HG02981 (cell line): ENCODE results near the gene ZKSCAN4.

ENCODE experiments used
- ATAC-seq: cut with Tn5 transposase; IDR thresholded peaks from one replicate; pipeline ENCODE4 v1.9.1; 2021; ENCODE audit warnings: mild to moderate bottlenecking, moderate library complexity; ENCODE audit not compliant: unreplicated experiment

ZKSCAN4 gene

GRCh38 chr6:28252009-28252975 lies at the start of gene ZKSCAN4:
Gene ZKSCAN4 (minus strand): TSS chr6:28252269. CDS start chr6:28251980, 289 bp downstream.
- ATAC-seq, result peak; percentile 75

DNA sequence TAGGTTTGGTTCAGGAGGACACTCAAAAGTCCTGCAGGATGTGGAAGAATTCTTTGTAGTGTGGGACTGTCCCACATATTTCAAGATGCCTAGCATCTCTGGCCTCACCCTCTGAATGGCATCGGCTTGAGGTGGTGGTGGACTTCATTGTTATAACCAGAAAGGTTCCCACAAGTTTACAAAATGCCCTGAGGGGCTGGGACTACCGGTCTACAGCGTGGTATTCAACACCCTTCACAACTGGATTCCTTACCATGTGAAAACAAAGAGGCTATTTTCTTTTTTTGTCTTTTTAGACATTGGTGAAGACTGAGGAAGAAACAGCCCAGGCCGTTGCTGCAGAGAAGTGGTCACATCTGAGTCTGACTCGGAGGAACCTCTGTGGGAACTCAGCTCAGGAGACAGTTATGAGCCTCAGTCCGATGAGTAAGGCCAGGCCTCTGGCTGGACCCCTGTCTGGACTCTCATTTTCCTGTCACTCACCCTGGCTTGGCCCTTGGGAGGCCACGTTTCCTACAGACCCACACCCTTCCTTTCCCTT lies 44.5 kb upstream of the ZKSCAN4 start:
- no peak for ATAC-seq

- ATAC-seq, result no peak
These were observed 43.3 kb upstream of the ZKSCAN4 start for GRCh38 chr6:28295326-28295725.

- ATAC-seq, result no peak
These were observed 39.5 kb upstream of the ZKSCAN4 start for GRCh38 chr6:28291573-28291972.

GRCh38 chr6:28282926-28283325 lies 30.9 kb upstream of the ZKSCAN4 start:
- ATAC-seq, result no peak

GRCh38 chr6:28281288-28282064 lies 29.4 kb upstream of the ZKSCAN4 start, which contains the start of gene PGBD1:
Gene PGBD1 (plus strand): TSS chr6:28281572. CDS start chr6:28283814, 2,242 bp downstream.
- ATAC-seq, result peak; percentile 79

DNA sequence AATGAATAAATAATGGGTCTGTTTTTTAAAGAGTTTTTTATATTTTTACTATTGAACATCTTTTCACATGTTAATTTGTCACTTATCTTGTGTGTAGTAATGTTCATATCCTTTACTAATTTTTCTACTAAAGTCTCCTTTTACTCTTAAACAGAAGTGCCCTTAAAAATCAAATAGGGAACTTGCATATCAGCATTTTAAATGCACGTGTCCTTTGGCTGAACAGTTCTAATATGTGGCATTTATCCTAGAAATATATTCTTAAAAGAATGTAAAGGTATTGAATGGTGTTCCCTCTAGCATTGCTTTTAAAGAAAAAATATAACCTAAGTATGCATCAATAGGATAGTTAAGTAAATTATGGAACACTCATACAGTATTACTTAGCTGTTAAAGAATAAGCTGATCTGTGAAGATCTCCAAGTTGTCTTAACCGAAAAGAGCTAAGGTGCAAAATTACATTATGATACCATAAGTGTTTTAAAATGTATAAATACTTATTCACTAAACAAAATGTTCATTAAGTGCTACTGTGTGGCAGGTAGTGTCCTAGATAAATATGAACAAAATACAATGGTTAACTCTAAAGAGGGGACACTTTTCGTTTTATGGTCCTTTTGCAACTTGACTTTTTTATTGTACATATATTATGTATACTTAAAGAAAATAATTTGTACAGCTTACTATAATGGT lies 28.7 kb upstream of the ZKSCAN4 start:
- ATAC-seq, result no peak

DNA sequence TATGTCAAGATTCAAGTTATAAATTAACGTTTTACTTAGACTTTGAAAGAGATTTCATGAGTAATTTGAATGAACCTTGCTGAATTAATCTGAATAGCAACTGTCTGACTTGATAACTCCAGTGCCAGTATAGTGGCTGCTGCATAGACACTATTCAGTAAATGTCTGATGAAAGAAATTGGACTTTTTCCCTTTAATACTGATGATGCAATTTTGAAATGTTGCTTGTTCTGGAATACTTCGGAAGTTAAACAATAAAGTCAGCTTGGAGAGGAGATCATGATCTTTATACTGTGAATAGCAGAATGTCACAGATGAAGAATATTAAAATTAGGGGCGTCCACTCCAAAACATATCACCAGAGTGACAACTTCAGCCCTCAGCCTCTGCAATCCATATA lies 25.7 kb upstream of the ZKSCAN4 start:
- no peak for ATAC-seq

GRCh38 chr6:28274888-28275287 lies 22.8 kb upstream of the ZKSCAN4 start:
- no peak for ATAC-seq

DNA sequence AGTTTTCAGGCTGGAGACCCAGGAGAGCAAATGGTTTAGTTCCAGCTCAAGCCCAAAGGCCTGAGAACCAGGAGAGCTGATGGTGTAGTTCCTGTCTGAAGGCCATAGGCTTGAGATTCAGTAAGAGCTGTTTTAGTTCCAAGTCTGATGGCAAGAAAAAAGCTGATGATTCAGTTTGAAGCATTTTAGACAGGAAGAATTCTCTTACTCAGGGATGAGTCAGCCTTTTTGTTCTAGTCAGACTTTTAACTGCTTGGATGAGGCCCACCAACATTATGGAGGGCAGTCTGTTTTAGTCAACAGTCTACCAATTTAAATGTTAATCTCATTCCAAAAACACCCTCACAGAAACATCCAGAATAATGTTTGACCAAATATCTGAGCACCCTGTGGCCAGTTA lies 17.4 kb upstream of the ZKSCAN4 start:
- ATAC-seq, result no peak

DNA sequence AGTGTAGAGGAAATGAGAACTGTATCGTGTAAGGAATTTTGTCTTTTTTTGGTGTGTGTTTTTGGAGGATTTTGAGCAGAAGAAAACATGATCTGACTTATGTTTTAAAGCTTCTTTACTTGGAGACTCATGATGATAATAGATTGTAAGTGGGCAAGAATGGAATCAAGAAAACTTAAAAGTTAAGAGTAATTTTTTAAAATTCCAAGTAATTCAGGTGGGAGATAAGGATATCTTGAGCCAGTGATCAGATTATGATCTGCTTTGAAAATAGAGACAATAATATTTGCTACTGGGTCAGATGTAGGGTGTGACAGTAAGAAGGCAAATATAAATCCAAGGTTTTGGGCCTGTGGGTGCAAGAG lies 15.6 kb upstream of the ZKSCAN4 start:
- ATAC-seq, result no peak

DNA sequence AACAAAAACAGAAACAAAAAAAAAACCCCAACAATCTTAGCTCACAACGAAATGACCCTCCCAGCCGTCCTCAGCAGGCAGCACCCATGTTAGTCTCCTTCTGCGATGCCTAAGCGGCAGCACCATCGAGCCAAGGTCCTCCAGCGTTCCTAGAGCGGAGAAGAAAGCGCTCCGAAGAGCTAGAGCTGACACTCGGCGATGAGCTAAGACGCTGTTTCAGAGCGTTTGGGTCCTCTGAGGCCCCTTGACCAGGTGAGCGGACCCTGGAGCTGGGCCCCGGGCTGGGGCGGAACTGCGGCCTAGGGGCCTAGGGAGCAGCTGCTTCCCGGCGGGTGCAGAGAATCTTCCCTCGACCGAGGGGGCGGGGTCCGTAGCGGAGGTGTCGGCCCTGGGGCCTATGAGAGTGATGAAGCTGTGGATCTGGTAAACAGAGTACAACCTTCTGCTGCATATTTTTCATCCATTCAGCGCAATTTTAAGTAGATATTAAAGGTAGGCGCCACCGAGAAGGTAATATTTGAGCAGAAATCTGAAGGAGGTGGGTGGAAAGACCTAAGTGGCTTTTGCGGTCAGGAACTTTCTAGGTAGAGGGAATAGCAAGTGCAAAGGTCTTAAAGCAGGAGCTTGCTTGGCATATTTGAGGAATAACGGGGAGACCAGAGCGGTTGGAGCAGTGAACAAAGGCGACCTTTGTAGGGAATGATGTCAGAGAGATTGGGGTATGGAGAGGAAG lies 15.1 kb upstream of the ZKSCAN4 start, which contains the start of gene ZSCAN26:
TSS of gene ZSCAN26 (plus strand) at position 182 of the 733 bp plus-strand sequence. CDS start 4,777 bp downstream, outside the sequence.
- ATAC-seq, result peak; percentile 81

DNA sequence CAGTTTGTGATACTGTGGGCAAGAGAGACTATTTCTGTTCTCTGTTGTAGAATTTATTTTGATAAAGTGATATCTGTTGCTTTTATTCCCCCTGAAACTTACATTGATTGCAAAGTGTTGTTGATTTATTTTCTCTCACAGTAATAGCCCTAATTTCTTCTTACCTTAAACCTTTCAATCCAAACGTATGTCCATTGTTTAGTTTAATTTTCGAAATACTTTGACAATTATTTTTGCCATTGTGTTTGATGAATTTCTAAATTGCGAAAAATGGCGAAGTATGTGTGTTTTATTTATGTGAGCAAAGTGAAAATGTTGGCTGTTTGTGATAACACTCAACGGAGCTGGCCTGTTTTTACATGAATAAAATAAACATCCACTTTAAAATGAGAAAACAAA lies 14.5 kb upstream of the ZKSCAN4 start:
- no peak for ATAC-seq

DNA sequence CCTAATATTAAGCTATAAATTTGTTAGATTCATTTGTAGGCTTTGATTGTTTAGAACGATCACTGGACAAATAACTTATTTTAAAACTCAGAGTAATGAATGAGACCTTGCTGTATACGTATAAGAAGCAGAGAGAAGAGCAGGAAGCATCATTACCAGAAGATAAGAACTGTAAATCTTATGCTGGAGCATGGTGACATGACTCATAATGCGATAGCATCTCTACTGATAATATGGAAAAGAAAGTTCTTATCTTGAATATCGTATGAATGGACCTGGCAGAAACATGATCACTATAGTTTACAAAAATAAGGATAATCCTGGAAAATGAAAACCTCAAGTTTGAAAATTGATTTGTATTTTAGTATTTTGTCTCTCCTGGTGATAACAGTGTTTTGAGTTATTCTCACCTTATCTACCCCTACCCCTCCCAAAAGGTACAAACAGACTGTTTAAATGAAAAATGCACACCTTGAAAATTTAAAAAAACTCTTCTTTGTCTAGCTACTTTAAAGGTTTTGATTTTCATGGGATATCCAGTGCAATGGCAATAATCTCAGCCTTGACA lies 12.8 kb upstream of the ZKSCAN4 start:
- no peak for ATAC-seq

GRCh38 chr6:28263922-28264321 lies 11.9 kb upstream of the ZKSCAN4 start:
- ATAC-seq, result no peak

DNA sequence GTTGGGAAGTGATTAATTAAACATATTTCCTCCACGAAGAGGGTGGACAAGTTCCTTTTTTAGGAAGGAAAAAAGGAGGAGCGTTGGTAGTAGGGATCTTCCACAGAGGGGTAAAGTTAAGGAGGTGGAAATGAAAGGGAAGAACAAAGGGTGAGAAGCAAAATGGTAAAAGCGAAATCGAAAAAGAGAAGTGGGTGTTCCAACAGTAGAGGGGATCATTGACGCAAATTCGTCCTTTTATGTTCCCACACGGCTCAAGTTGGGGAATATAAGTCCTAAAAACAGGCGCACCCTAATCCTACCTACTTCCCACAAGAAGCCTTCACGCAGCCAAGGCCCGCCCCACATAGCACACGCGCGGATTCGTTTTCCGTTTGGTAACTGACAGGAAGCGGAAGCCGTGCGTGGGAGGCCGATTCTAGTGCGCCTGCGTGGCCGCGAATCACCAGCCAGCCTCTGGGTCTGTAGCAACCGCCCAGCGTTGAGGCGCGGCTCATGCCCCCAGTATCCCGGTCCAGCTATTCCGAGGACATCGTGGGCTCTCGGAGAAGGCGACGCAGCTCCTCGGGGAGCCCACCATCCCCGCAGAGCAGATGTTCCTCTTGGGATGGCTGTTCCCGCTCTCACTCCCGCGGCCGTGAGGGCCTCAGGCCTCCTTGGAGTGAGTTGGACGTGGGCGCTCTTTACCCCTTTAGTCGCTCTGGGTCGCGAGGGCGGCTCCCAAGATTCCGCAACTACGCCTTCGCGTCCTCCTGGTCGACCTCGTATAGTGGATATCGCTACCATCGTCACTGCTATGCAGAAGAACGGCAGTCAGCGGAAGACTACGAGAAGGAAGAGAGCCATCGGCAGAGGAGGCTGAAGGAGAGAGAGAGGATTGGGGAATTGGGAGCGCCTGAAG lies 7.1 kb upstream of the ZKSCAN4 start, which contains the start of gene NKAPL:
TSS of gene NKAPL (plus strand) at position 421 of the 901 bp plus-strand sequence. CDS start at position 496, 75 bp downstream.
- ATAC-seq, result no peak

GRCh38 chr6:28257042-28257441 lies 5.0 kb upstream of the ZKSCAN4 start:
- no peak for ATAC-seq

DNA sequence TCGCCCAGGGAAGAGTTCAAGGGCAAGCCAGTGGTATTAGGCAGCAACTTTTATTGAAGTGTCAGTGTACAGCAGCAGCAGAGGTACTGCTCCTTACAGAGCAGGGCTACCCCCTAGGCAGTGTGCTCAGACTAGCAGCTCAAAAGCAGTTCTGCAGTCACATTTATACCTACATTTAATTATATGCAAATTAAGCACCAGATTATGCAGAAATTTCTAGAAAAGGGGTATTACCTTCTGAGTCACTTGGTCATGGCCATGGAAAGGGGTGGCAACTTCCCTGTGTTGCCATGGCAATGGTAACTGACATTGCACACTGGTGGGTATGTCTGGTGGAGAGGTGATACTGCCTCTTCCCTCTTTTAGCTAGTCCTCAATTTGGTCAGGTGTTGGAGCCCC lies 2.1 kb upstream of the ZKSCAN4 start:
- no peak for ATAC-seq

DNA sequence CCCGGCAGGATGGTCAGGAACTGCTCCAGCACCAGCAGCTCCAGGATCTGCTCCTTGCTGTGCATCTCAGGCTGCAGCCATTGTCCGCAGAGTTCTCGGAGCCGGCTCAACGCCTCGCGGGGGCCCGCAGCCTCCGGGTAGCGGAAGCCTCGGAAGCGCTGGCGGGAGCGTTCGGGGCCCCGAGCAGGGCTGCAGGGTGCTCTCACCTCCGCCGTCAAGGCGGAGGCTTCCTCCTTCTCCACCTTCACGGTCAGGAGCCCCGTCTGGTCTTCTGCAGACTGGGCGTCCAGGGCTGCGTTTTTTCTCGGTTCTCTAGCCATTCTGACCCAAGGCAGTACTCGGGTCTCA lies 434 bp downstream of the ZKSCAN4 start:
- peak; percentile 38 for ATAC-seq
